NCI-H1436 (cell line): Measurements from ENCODE around the gene PICK1.
A peak's percentile ranks its signal among the peaks of the same experiment; 100 is the strongest.

Experiments
- DNase-seq: peaks from one replicate; lab custom pipeline; 2025; lab: John Stamatoyannopoulos, UW

Gene PICK1

GRCh38 chr22:38088629-38089473 lies 31.6 kb downstream of the PICK1 start:
- DNase-seq, result no peak

DNA sequence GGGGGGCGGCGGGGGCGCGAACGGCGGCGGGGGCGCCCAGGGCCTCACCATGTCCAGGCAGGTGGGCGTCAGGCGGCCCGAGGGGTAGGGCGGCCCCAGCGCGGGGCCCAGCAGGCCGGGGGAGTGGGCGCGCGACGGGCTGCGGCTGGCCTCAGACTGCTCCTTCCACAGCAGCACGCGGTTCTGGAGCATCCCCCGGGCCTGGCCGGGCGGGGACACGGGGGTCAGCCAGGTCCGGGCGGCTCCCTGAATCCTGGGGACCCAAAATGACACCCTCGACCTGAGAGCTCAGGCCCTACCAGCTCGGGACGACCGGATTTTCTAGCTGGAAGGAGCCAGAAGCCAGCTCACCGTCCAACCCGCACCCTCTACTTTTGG lies 32.3 kb downstream of the PICK1 start:
- no peak for DNase-seq

- DNase-seq, result no peak
These were observed 39.9 kb downstream of the PICK1 start for GRCh38 chr22:38097058-38097457.

DNA sequence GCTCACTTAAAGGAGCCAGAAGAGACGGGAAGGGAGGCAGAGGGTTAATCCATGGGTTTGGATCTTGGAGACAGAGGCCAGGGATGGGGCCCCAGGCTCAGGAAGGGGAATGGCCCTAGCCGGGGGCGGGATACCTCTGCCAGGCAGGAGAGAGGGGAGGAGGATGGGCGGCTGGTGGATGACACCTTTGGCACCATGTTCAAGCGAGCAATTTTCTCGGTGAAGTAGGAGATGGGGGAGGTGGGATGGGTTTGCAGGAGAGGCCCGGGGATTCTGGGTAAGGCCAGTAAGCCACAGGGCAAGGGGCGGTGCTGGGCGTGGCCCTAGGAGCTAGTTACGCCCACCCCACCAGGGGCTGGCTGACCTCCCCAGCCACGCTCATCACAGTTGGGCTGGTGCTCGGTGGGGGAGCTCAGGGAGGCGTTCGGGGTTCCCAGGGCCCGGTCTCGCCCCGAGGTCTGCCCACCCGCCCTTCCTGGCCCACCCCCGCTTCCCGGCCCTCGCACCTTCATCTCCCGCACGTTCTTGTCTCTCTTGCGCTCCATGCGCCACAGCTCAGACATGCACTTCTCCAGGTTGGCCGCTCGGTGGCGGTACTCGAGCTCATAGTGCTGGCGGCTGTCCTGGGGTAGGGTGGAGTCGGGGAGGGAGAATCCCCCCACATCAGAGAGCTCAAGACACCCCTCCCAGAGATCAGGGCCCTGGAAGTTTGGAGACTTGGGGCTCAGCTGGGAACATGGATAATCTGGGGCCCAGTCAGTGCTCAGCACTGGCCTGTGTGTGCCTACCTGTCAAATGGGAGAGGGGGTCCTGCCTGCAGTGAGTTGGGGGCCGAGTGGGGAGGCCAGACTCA lies 40.6 kb downstream of the PICK1 start:
- DNase-seq, result no peak

- no peak for DNase-seq
These were observed 41.4 kb downstream of the PICK1 start for GRCh38 chr22:38098410-38099249.

- no peak for DNase-seq
These were observed 46.4 kb downstream of the PICK1 start for GRCh38 chr22:38103641-38104040.

DNA sequence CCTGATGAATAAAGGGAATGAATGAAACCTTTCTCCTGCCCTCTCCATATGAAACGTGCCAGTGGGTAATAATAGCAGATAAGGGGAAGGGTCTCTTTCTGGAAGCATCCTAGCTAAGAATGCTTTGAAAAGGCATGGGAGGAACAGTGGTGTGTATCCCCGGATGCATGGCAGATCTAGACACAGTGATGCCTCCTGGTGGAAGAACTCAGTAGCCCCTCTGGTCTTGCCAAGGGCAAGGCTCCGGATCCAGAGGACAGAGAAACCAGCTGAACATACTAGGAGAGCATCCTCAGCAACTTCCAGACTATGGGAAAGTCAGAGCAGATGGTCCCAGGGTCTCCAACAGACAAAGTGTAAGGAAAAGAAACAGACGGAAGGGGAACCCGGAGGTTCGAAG lies 46.9 kb downstream of the PICK1 start:
- no peak for DNase-seq

DNA sequence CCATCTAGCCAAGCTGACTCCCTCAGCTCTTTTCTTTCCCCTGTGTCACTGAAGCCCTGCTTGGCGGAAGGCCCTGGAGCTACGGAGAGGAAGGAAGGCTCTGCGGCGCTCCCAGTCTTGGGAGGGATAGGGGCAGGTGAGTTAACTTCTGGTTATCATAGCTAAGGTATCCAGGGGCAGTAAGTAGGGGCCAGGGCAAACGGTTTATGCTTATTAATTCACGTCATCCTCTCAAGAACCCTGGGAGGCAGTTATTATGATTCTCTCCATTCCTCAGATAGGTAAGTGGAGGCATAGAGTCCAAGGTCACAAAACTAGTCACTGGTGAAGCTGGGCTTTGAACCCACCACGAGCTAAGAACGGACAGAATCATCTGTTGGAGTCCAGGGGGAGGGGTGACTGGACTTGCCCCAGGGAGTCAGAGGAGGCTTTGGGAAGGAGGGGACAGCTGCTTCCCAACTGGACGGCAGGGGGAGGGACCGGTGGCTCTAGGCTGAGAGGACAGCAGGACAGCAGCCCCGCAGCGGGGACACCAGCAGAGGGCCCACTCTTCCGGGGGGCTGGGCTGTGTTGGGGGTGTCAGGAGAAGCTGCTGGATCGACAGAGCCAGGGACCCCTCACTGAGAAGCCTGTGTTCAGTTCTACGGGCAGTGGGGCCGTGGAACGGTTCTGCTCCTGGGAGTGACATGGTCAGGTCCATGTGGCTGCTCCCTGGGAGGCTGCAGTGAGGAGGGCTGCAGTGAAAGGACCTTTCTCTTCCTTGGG lies 49.8 kb downstream of the PICK1 start:
- no peak for DNase-seq

- no peak for DNase-seq
These were observed 50.7 kb downstream of the PICK1 start for GRCh38 chr22:38107692-38108515.

- DNase-seq, result no peak
These were observed 51.5 kb downstream of the PICK1 start for GRCh38 chr22:38108561-38109319.

DNA sequence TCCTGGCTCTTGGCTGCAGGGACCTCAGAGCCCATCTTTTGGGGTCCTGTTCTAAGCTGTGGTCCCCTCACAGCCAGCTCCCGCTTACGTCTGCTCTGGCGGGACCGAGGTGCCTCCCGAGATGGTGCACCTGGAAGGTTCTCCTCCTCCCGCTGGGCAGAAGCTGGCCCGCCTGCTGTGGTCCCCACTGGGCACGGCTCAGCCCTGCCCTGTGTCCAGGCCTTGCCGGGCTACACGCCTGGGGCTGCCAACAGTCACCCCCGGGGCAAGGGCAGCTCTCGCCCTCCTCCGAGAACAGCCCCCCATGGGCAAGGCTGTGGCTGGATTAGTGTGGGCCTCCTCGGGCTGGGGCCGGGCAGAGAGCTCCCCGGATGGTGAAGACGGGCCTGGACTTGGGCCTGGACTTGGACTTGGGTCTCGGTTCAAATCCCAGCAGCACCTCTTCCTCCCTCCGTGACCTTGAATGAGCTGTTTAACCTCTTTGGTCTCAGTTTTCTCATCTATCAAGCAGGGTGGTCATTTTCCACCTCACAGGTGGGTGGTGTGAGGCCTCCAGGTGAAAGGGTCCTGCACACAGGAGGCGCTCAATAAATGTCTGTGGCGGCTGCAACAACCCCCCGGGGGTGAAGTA lies 52.3 kb downstream of the PICK1 start:
- DNase-seq, result no peak

DNA sequence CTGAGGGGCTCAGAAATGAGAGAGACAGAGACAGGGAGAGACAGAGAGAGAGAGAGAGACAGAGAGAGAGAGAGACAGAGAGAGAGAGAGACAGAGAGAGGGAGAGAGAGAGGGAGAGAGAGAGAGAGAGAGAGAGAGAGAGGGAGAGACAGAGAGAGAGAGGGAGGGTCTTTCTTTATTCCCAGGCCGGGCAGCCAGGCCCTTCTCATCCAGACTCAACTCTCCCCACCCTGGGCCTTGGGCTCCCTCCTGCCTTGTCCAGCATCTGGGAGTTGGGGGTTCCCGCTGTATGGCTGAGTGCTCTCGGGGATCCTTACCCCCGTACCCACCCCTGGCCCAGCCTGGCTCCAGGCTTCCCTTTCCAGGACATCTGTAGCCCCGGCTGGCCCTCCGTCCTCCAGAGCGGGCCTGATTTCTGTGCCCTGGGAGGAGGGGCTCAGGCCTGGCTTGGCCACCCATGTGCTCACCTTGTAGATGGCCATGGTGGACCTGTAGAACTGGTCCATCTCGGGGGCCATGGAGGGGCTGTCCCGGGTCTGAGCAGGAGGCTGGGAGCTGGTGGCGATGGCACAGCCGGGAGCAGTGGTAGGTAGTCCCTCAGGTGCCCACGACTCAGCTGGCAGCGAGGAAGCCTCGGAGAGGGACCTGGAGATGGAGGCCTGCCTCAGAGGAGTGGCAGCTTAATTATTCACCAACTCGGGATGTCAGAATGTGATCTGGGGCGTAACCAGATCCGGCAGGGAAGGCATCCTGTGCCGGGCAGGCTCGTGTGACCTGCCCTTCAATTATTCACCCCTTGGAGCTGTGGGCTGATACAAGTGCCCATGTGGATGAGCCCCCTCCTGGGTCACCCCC lies 53.0 kb downstream of the PICK1 start, which contains the start of gene BAIAP2L2:
Gene BAIAP2L2 (minus strand): TSS at position 677 of the 855 bp plus-strand sequence. CDS start 159 bp downstream, at position 518.
- DNase-seq, result no peak

GRCh38 chr22:38110863-38111852 lies 54.0 kb downstream of the PICK1 start:
- no peak for DNase-seq

GRCh38 chr22:38111925-38112355 lies 54.7 kb downstream of the PICK1 start:
- no peak for DNase-seq

- DNase-seq, result no peak
These were observed 55.2 kb downstream of the PICK1 start for GRCh38 chr22:38112381-38112780.

- peak; percentile 43 for DNase-seq
These were observed 57.5 kb downstream of the PICK1 start for GRCh38 chr22:38114484-38115398.
